HepG2 (cell line): ENCODE measurements around the gene MED4. TPM values are rescaled to one million over a fixed set of nuclear protein-coding genes. Genes with fewer than 3 reads are reported as not detected.

ENCODE experiments used
- EHMT2 ChIP-seq: fragments of 200-600 bp; sonication (generic); IDR thresholded peaks from 2 replicates; pipeline ENCODE4 v1.7.0; 2017; ENCODE audit warnings: antibody characterized with exemption, low read depth, low read length, borderline replicate concordance
- MLXIP ChIP-seq: sonication (generic); formaldehyde crosslinking; IDR thresholded peaks from 2 replicates; pipeline ENCODE4 v1.9.0; 2021; ENCODE audit warnings: missing genetic modification reagents, borderline replicate concordance
- NCOA5 ChIP-seq: sonication (generic); formaldehyde crosslinking; IDR thresholded peaks from 2 replicates; pipeline ENCODE4 v1.4.0; 2020; ENCODE audit warnings: missing genetic modification reagents
- RFXAP ChIP-seq: sonication (generic); formaldehyde crosslinking; IDR thresholded peaks from 2 replicates; pipeline ENCODE4 v1.4.0; 2020; ENCODE audit warnings: missing genetic modification reagents, borderline replicate concordance
- SMARCE1 ChIP-seq: fragments of 450-650 bp; IDR thresholded peaks from 2 replicates; pipeline ENCODE4 v1.6.1; 2017; ENCODE audit warnings: borderline replicate concordance
- ZNF12 ChIP-seq: sonication (generic); formaldehyde crosslinking; IDR thresholded peaks from 2 replicates; pipeline ENCODE4 v1.5.0; 2020; ENCODE audit warnings: missing genetic modification reagents
- ZNF354B ChIP-seq: sonication (generic); formaldehyde crosslinking; IDR thresholded peaks from 2 replicates; pipeline ENCODE4 v1.8.0; 2022; ENCODE audit warnings: mild to moderate bottlenecking, missing genetic modification reagents
- ZNF567 ChIP-seq: sonication (generic); formaldehyde crosslinking; IDR thresholded peaks from 2 replicates; pipeline ENCODE4 v1.8.1; 2023; ENCODE audit warnings: mild to moderate bottlenecking, missing genetic modification reagents, borderline replicate concordance
- ZNF589 ChIP-seq: sonication (generic); formaldehyde crosslinking; conservative IDR thresholded peaks from 2 replicates; pipeline ENCODE4 v1.8.0; 2022; ENCODE audit warnings: mild to moderate bottlenecking, moderate library complexity, missing genetic modification reagents
- ZNF720 ChIP-seq: sonication (generic); formaldehyde crosslinking; IDR thresholded peaks from 2 replicates; pipeline ENCODE4 v1.4.0; 2020; ENCODE audit warnings: missing genetic modification reagents
- ZNF790 ChIP-seq: sonication (generic); formaldehyde crosslinking; IDR thresholded peaks from 2 replicates; pipeline ENCODE4 v1.8.0; 2022; ENCODE audit warnings: missing genetic modification reagents, mild to moderate bottlenecking, borderline replicate concordance
- ZSCAN29 ChIP-seq: sonication (generic); formaldehyde crosslinking; conservative IDR thresholded peaks from 2 replicates; pipeline ENCODE4 v1.4.0; 2020; ENCODE audit warnings: mild to moderate bottlenecking, missing genetic modification reagents
- polyA plus RNA-seq, 8 experiments: library from polyadenylated mRNA; depleted of rRNA in 3 of 8; stranded (reverse) in 7 of 8; unstranded in 1 of 8; fragments of >200 nt; fragmentation: Illumina TruSeq in 4 of 8; extraction: Trizol in 4 of 8; gene quantifications; 2 replicates each; pipeline versions ENCODE4 v1.2.1 to v1.2.3, GENCODE V29; 2011 to 2016; ENCODE audit warnings: low read depth in 4 of 8, missing spikeins in 1 of 8, mixed read lengths in 1 of 8; ENCODE audit not compliant: insufficient read depth in 1 of 8
- total RNA-seq, 5 experiments: library from RNA; depleted of rRNA; stranded (reverse); fragments of >200 nt; fragmentation: Illumina TruSeq; extraction: Trizol; gene quantifications; 2 replicates each; pipeline ENCODE4 v1.2.3, GENCODE V29; 2016; ENCODE audit warnings: low read depth in 1 of 5
- TF ChIP-seq, protein P1 (sequence below): sonication (generic); formaldehyde crosslinking; IDR thresholded peaks from 2 replicates; pipeline ENCODE4 v1.5.0; 2020; ENCODE audit warnings: missing genetic modification reagents, mild to moderate bottlenecking, borderline replicate concordance
- TF ChIP-seq, protein P2 (sequence below), 2 experiments: fragments of 450-650 bp in 1 of 2; sonication (generic) in 1 of 2; formaldehyde crosslinking; IDR thresholded peaks; 2 replicates each; pipeline versions ENCODE4 v1.5.0 to v1.8.0; 2020 to 2022; ENCODE audit warnings: mild to moderate bottlenecking in 1 of 2, missing genetic modification reagents in 1 of 2
- TF ChIP-seq, protein P3 (sequence below): sonication (generic); formaldehyde crosslinking; IDR thresholded peaks from 2 replicates; pipeline ENCODE4 v1.9.0; 2021; ENCODE audit warnings: missing genetic modification reagents, mild to moderate bottlenecking, borderline replicate concordance
- TF ChIP-seq, protein P4 (sequence below): sonication (generic); formaldehyde crosslinking; IDR thresholded peaks from 2 replicates; pipeline ENCODE4 v1.8.0; 2022; ENCODE audit warnings: mild to moderate bottlenecking, missing genetic modification reagents
- TF ChIP-seq, protein P5 (sequence below): sonication (generic); formaldehyde crosslinking; IDR thresholded peaks from 2 replicates; pipeline ENCODE4 v1.4.0; 2020; ENCODE audit warnings: low read depth, mild to moderate bottlenecking, missing genetic modification reagents
- TF ChIP-seq, protein P6 (sequence below): sonication (generic); formaldehyde crosslinking; IDR thresholded peaks from 2 replicates; pipeline ENCODE4 v1.4.0; 2020; ENCODE audit warnings: missing genetic modification reagents, borderline replicate concordance

MED4 gene
- total and polyA plus RNA-seq, 2 of the 13 experiments (the other 11 are each of a cell fraction or from before 2014, with no cell fraction given) = 49.4 to 57.8 TPM

- TF ChIP-seq, protein P1, sequence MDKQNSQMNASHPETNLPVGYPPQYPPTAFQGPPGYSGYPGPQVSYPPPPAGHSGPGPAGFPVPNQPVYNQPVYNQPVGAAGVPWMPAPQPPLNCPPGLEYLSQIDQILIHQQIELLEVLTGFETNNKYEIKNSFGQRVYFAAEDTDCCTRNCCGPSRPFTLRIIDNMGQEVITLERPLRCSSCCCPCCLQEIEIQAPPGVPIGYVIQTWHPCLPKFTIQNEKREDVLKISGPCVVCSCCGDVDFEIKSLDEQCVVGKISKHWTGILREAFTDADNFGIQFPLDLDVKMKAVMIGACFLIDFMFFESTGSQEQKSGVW (CRISPR knock-in tag) = no peak
- TF ChIP-seq, protein P2, sequence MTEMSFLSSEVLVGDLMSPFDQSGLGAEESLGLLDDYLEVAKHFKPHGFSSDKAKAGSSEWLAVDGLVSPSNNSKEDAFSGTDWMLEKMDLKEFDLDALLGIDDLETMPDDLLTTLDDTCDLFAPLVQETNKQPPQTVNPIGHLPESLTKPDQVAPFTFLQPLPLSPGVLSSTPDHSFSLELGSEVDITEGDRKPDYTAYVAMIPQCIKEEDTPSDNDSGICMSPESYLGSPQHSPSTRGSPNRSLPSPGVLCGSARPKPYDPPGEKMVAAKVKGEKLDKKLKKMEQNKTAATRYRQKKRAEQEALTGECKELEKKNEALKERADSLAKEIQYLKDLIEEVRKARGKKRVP (CRISPR knock-in tag; IDR thresholded peaks at IDR 0.05) = no peak
- TF ChIP-seq, protein P3, sequence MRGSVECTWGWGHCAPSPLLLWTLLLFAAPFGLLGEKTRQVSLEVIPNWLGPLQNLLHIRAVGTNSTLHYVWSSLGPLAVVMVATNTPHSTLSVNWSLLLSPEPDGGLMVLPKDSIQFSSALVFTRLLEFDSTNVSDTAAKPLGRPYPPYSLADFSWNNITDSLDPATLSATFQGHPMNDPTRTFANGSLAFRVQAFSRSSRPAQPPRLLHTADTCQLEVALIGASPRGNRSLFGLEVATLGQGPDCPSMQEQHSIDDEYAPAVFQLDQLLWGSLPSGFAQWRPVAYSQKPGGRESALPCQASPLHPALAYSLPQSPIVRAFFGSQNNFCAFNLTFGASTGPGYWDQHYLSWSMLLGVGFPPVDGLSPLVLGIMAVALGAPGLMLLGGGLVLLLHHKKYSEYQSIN (CRISPR knock-in tag) = no peak
- TF ChIP-seq ZNF354B (no peak), ZNF720 (CRISPR knock-in tag) (no peak), RFXAP (CRISPR knock-in tag) (no peak), SMARCE1 (no peak), ZNF790 (CRISPR knock-in tag) (no peak), ZSCAN29 (no peak), ZNF12 (CRISPR knock-in tag) (no peak), NCOA5 (CRISPR knock-in tag) (no peak), MLXIP (CRISPR knock-in tag) (no peak), ZNF589 (CRISPR knock-in tag) (no peak), ZNF567 (CRISPR knock-in tag) (no peak), EHMT2 (no peak)
- TF ChIP-seq, protein P4, sequence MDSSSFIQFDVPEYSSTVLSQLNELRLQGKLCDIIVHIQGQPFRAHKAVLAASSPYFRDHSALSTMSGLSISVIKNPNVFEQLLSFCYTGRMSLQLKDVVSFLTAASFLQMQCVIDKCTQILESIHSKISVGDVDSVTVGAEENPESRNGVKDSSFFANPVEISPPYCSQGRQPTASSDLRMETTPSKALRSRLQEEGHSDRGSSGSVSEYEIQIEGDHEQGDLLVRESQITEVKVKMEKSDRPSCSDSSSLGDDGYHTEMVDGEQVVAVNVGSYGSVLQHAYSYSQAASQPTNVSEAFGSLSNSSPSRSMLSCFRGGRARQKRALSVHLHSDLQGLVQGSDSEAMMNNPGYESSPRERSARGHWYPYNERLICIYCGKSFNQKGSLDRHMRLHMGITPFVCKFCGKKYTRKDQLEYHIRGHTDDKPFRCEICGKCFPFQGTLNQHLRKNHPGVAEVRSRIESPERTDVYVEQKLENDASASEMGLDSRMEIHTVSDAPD (CRISPR knock-in tag) = no peak; the same call in 1 of the 2 replicates
- TF ChIP-seq, protein P5, sequence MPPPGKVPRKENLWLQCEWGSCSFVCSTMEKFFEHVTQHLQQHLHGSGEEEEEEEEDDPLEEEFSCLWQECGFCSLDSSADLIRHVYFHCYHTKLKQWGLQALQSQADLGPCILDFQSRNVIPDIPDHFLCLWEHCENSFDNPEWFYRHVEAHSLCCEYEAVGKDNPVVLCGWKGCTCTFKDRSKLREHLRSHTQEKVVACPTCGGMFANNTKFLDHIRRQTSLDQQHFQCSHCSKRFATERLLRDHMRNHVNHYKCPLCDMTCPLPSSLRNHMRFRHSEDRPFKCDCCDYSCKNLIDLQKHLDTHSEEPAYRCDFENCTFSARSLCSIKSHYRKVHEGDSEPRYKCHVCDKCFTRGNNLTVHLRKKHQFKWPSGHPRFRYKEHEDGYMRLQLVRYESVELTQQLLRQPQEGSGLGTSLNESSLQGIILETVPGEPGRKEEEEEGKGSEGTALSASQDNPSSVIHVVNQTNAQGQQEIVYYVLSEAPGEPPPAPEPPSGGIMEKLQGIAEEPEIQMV (CRISPR knock-in tag) = no peak
- TF ChIP-seq, protein P6, sequence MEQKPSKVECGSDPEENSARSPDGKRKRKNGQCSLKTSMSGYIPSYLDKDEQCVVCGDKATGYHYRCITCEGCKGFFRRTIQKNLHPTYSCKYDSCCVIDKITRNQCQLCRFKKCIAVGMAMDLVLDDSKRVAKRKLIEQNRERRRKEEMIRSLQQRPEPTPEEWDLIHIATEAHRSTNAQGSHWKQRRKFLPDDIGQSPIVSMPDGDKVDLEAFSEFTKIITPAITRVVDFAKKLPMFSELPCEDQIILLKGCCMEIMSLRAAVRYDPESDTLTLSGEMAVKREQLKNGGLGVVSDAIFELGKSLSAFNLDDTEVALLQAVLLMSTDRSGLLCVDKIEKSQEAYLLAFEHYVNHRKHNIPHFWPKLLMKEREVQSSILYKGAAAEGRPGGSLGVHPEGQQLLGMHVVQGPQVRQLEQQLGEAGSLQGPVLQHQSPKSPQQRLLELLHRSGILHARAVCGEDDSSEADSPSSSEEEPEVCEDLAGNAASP = peak; percentile 57; the same call in 1 of the 2 replicates
These were observed 16.2 kb upstream of the MED4 start (continued) for GRCh38 chr13:48110931-48111721.
